ENCODE data around the gene GAREM1. TPM values are rescaled to one million over a fixed set of nuclear protein-coding genes. Genes with fewer than 3 reads are reported as not detected.

Gene GAREM1
- total and polyA plus RNA-seq, 2 of the 8 experiments (the other 6 are each of a cell fraction or from before 2014, with no cell fraction given): 3.6 to 9.2 TPM

- Histone ChIP-seq H2BK20ac (ENCODE audit: low read length) (no peak overlapping the region), H3K23ac (ENCODE audit: insufficient read length) (no peak overlapping the region), H3K56ac (replicated peaks; ENCODE audit: insufficient read length, low read depth, low read length) (no peak overlapping the region), H3K23me2 (ENCODE audit: low read depth, low read length) (no peaks in the 10 kb centered on the region; the same call in 1 of the 2 replicates), H2AK5ac (ENCODE audit: low read depth, low read length) (peak overlapping the region; percentile 77; the same call in 1 of the 2 replicates), H3K79me1 (ENCODE audit: low read depth, low read length) (no peaks in the 10 kb centered on the region), H4K20me1 (replicated peaks in 1 of 2; ENCODE audit: control insufficient read depth in 1 of 2, insufficient read depth in 2 of 2, low read length in 2 of 2) (no peaks in the 10 kb centered on the region), H4K8ac (ENCODE audit: extremely low read depth, insufficient read depth, low read length) (no peak overlapping the region), H3K9me3 (ENCODE audit: insufficient read depth in 2 of 2, low read depth in 1 of 2, low read length in 1 of 2) (no peaks in the 10 kb centered on the region), H3K9ac (replicated peaks in 1 of 4; ENCODE audit: extremely low read depth in 1 of 4, low read depth in 3 of 4, low read length in 3 of 4) (no peak overlapping the region), H4K91ac (replicated peaks; ENCODE audit: insufficient read length, low read length) (no peak overlapping the region), H2BK5ac (ENCODE audit: low read depth, low read length) (no peak overlapping the region), H3K79me2 (ENCODE audit: control insufficient read depth in 1 of 2, insufficient read depth in 2 of 2, low read length in 2 of 2) (no peaks in the 10 kb centered on the region), H2BK120ac (replicated peaks; ENCODE audit: low read depth, low read length) (no peak overlapping the region), H3K36me3 (ENCODE audit: control insufficient read depth in 2 of 4, insufficient read depth in 4 of 4, low read length in 3 of 4) (no peaks in the 10 kb centered on the region), H3K4me1 (replicated peaks in 1 of 4; ENCODE audit: control insufficient read depth in 3 of 4, insufficient read depth in 4 of 4, low read length in 3 of 4) (peaks cover 0 to 9% (median 4%) of the 10 kb centered on the region in 4 experiments; a peak in 3 of 7 replicates), H3K27ac (ENCODE audit: low read depth, low read length) (no peak overlapping the region), H3K18ac (ENCODE audit: extremely low read depth, low read length) (no peak overlapping the region), H3K4me2 (ENCODE audit: insufficient read depth in 1 of 2, low read depth in 2 of 2, low read length in 2 of 2) (no peak overlapping the region), H3K4ac (replicated peaks; ENCODE audit: insufficient read length, low read depth, low read length) (no peak overlapping the region), H3K27me3 (replicated peaks in 1 of 4; ENCODE audit: control insufficient read depth in 3 of 4, extremely low read depth in 1 of 4, insufficient read depth in 3 of 4, low read length in 3 of 4) (no peaks in the 10 kb centered on the region), H3K4me3 (ENCODE audit: extremely low read depth in 1 of 4, insufficient read depth in 2 of 4, low read depth in 3 of 4, low read length in 4 of 4) (no peak overlapping the region), H4K5ac (ENCODE audit: insufficient read length, low read depth, low read length) (no peak overlapping the region), H3K14ac (ENCODE audit: insufficient read length) (no peak overlapping the region), H2AFZ (ENCODE audit: low read length) (no peak overlapping the region), H2BK12ac (ENCODE audit: low read depth, low read length) (no peak overlapping the region), H2BK15ac (ENCODE audit: low read length) (no peak overlapping the region)
- no peak for FAIRE-seq
- 84% methylated on average over 4 of the region's 4 CpGs; no CpG with 5 or more reads in 1 of the 2 experiments for WGBS, 2 experiments (ENCODE audit: extremely low coverage in 1 of 2, insufficient coverage in 1 of 2, insufficient read length in 1 of 2, insufficient replicate concordance in 2 of 2, low coverage in 1 of 2, low lambda C conversion rate in 2 of 2, missing lambda C conversion rate in 1 of 2)
- ChIA-PET POLR2A (ENCODE audit: partially characterized antibody) (no interaction called here), CTCF (ENCODE audit: partially characterized antibody) (interaction anchor here (0.6 to 1.3 kb wide), 3 partner anchors 68 to 223 kb away, joined by 3 to 6 read pairs (median 4); no protein-coding TSS in a partner anchor)
- no peak for TF ChIP-seq SIRT6 (IDR thresholded peaks at IDR 0.05; ENCODE audit: low read length)
- peak; percentile 64; the same call in 1 of the 2 replicates for TF ChIP-seq KDM1A (IDR thresholded peaks at IDR 0.05; ENCODE audit: borderline replicate concordance, low read length)
- DNase-seq (ENCODE audit: low read depth in 1 of 2, low spot score in 2 of 2): no peak
Observed at GRCh38 chr18:32328974-32329373, 141.7 kb downstream of the GAREM1 start.

Measured in H1 (cell line).